NCI-H1930 (cell line): Measurements from ENCODE around the gene ACOT11.
"Not testable (repeated sequence)": the region's sequence is repeated elsewhere in the genome, so short reads cannot be mapped to it uniquely, and the experiment has no call there.

Experiments
- DNase-seq, 2 experiments: peaks; one replicate each; lab custom pipeline; 2025; lab: John Stamatoyannopoulos, UW

ACOT11 gene

DNA sequence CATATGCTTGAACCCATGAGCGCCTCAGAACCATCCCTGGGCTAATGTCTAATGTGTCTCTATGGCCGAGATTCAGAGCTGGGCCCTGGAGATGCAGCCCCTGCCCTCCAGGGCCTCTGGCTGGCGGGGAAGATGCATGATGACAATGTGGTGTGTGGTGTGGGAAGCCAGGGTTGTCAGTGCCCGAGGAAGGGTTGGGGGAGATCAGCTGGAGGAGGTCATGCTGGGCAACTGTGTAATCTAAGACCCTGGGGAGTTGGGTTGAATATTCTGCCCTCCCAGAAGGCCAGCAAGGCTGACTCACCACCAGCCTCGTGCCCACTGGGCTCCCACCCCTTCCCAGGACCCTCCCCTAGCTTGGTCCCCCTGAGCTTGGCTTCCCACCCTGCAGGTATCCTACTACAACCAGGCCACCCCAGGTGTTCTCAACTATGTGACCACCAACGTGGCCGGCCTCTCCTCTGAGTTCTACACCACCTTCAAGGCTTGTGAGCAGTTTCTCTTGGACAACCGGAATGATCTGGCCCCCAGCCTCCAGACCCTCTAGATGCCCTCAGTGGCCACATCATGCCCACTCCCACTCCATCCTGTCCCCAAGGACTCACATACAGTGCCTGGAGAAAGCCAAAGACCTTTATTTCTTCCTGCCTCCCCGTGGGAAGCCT, 60.7 kb downstream of the ACOT11 start:
- no peak for DNase-seq

DNA sequence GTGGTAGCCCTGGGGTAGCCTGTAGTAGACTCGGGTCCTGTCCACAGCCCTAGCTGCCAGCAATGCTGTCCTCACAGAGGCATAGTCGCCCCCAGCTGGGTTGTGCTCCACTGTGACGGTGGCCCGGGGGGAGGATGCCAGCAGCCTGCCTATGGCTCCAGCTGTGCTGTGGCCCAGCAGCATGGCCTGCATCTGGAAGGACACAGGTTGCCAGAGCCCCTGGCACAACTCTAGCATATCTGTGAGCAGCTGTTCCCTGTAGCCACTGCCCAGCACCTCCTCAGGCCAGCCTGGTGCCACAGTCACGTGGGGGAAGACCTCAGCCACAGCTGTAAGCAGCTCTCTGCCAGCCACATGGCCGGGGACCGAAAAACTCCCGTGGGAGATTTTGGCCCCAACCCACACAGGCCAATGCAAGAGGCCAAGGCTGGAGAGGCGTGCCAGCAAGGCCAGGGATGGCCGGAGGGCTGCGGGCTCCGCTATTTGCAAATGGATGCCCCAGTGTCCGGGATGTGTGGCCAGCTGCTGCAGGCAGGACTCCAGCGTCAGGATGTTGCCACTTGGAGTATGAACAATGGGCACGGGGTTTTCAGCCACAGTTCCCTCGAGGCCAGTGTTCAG, 61.4 kb downstream of the ACOT11 start:
- DNase-seq: no peak

DNA sequence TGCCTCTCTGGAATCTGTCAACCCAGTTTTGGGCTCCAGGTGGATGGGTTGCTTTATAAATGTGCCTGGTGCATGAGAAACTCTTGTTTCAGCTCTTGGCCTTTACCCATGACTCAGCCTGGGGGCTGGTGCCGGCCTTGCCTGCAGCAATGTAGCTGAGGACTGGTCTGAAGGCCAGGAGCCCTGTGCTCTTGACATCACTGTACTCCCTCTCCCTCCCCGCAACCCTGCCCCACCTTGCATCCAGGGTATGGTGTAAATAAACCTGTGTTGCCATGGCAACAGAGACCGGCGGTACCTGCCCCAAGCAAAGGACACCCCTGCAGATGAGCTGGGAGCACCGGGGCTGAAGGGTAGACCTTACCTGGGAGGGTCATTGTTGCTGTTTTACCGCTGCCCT, 62.0 kb downstream of the ACOT11 start:
- DNase-seq: no peak

- no peak for DNase-seq
Measured at GRCh38 chr1:54610601-54611580, 62.9 kb downstream of the ACOT11 start.

GRCh38 chr1:54611621-54612020, 63.6 kb downstream of the ACOT11 start:
- DNase-seq: no peak

DNA sequence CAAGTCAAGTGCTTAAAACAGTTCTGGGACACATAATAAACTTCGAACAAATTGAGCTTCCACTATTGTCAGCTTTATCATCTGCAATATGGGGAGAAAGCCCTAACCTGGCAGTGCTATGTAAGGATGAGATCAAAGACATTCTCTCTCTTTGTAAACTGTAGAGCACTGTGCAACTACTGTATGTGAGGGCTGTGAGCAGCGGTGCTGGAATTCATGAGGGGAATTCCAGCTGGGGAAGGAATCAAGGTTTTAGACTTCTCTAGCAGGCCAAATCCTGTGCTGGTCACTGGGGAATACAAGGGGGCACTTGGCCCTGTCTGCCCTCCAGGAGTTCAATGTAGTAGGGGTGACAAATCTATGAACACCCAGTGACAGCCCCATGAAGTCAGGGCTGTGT, 66.0 kb downstream of the ACOT11 start:
- DNase-seq: no peak

DNA sequence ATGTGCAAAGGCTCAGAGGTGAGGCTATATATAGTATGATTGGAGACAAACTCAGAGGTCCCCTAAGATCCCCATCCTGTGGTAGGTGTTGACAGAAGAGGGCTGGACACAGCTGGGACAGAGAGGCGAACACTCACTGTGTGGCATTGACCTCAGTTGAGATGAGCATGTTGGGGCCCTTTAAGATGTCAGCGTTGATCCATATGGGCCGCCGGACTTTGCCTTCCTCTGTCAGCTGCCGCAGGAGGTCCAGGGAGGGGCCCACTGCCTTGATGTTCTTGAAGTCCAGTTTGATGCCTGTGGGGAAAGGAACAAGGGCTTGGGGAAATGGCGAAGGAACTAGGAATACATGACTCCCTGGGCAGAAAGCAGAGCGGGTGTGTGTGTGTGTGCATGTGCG, 66.5 kb downstream of the ACOT11 start:
- DNase-seq: no peak

- no peak for DNase-seq
Measured at GRCh38 chr1:54615531-54616279, 67.7 kb downstream of the ACOT11 start.

GRCh38 chr1:54619749-54620148, 71.7 kb downstream of the ACOT11 start:
- DNase-seq: no peak

GRCh38 chr1:54623216-54624007, 75.4 kb downstream of the ACOT11 start, which contains the start of gene FAM151A:
FAM151A (minus strand) TSS chr1:54623525; CDS start chr1:54623395, 130 bp downstream.
- DNase-seq: no peak

DNA sequence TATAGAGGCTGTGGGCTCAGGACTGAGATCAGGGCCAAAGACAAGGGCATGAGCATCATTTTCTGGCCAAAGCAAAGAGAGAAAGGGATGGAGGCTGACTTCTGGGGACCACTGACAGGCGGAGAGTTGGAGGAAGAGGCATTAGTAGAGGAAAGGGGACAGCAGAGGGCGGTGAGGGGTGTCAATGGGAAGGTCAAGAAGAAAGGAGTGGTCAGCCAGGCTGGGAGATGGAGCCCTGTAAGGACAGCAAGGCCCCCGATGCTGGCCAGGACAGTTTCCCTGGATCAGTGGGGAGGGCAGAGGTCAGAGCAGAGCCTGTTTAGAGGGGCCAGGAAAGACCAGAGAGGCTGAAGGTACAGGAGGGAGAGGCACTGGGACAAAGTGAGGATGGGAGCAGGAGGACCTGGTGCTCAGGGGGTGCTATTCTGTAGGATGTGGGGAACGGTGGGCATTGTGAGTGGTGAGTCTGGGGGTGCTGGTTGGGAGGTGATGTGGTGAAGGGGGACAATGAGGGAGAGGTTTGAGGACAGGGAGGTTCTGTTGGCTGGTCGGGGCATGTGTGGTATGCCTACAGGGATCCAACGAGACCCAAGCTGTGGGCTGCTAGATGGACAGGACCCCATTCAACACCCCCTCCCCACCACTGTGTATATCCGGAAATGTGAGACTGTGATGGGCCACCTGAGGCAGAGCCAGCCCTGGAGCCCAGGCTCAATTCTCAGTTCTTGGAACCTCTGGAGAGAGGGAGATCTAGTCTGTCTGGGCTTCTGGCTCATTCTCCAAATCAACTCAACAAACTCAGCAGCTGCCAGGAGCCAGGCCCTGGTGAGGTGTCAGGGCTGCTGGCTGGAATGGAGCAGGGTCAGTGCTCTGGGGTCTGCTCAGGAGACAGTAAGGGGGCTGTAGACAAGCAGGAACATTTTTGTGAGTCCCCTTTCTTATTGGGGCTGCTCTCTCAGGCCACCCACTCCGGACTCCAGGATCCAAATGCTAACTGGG, 76.7 kb downstream of the ACOT11 start:
- no peak for DNase-seq

- no peak for DNase-seq
Measured at GRCh38 chr1:54627196-54627595, 79.2 kb downstream of the ACOT11 start.

DNA sequence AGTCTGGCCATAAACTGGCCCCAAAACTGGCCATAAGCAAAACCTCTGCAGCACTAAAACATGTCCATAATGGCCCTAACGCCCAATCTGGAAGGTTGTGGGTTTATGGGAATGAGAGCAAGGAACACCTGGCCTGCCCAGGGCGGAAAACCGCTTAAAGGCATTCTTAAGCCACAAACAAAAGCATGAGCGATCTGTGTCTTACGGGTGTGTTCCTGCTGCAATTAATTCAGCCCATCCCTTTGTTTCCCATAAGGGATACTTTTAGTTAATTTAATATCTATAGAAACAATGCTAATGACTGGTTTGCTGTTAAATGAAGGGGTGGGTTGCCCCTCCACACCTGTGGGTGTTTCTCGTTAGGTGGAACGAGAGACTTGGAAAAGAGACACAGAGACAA, 87.8 kb downstream of the ACOT11 start:
- DNase-seq: not testable (repeated sequence)

DNA sequence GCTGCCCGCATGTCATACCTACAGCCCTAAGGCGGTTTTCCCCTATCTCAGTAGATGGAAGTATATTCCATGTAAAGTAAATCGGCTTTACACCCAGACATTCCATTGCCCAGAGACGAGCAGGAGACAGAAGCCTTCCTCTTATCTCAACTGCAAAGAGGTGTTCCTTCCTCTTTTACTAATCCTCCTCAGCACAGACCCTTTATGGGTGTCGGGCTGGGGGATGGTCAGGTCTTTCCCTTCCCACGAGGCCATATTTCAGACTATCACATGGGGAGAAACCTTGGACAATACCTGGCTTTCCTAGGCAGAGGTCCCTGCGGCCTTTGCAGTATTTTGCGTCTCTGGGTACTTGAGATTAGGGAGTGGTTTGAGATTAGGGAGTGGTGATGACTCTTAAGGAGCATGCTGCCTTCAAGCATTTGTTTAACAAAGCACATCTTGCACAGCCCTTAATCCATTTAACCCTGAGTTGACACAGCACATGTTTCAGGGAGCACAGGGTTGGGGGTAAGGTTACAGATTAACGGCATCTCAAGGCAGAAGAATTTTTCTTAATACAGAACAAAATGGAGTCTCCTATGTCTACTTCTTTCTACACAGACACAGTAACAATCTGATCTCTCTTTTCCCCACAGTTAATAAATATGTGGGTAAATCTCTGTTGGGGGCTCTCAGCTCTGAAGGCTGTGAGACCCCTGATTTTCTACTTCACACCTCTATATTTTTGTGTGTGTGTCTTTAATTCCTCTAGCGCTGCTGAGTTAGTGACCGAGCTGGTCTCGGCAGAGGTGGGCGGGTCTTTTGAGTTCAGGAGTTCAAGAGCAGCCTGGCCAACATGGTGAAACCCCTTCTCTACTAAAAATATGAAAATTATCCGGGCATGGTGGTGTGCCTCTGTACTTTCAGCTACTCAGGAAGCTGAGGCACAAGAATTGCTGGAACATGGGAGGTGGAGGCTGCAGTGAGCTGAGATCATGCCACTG, 88.7 kb downstream of the ACOT11 start:
- DNase-seq: not testable (repeated sequence)

DNA sequence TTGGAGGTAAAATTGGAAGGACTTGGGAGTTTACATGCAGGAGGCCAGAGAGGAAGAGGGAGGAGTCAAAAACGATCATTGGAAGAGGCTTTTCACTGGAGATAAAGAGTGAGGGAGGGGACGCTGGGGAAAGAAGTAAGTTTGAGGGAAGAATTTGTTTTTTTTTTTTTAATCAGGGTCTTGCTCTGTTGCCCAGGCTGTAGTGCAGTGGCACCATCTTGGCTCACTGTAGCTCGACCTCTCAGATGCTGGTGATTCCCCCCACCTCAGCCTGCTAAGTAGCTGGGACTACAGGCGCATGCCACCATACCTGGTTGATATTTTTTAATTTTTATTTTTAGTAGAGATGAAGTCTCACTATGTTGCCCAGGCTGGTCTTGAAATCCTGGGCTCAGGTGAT, 92.3 kb downstream of the ACOT11 start:
- DNase-seq: no peak

DNA sequence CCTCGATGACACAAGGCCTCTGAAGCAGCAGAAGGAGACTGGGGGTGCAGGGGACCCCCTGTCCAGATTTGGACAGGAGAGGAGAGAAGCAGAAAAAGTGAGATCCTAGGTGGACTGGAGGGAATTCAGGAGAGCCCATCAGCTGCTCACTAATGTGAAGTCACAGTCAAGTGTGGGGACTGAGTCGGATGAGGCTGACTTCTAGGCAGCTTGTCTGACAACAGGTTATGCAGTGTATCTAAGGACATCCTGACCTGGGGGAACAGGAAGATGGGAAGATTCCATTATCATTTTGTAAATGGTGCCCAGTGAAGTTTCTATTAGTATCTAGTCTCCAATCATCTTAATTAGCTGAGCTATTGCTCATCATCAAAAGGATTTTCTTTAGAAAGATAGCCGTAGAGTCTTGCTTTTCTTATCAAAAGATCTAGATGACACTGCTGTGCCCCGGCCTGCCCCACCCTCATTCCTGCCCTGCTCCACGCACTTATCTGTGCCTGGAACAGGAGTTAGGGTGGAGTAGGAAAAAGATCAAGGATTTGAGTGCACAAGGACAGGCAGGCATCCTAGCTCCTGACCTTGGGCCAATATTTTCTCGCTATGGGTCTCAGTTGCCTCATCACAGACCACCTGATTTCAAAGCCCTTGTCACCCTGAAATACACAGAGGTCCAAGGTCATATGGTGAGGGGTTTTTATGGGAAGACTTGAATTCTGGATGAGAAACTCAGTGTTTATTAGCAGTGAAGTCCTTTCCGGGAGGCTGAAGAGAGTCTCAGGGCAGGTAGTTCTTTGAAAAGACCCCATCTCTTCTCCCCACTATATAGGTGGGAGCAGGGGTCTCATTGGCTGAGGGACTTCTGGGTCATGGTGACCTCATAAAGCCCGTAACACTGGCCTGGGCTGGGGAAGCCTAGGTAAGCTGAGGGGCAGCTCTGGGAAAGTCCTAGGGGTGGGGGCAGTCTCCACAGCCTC, 93.1 kb downstream of the ACOT11 start, which contains the start of gene MROH7:
Gene MROH7, plus strand, starts transcription at position 924 of the 974 bp plus-strand sequence. CDS start 11,141 bp downstream, outside the sequence.
- DNase-seq: no peak

DNA sequence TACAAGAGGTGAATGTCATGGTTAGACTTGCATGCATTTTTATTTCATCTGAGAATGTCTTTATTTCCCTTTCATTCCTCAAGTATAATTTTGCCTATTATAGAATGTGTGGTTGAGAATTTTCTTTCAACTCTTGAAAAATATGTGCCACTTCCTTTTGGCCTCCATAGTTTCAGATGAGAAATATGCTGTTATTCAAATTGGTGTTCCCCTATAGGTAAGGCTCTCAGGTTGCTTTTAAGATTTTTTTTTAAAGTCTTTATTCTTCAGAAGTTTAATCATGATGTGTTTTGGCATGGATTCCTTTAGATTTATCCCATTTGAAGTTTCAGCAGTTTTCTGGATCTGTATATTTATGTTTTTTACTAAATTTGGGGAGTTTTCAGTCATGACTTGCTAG, 95.7 kb downstream of the ACOT11 start:
- DNase-seq: no peak
